GM23248 (cell line): ENCODE results near the gene HMG20B.

Experiments
- EZH2 ChIP-seq: fragments of 200-600 bp; sonication (generic); IDR thresholded peaks from 2 replicates; pipeline ENCODE4 v1.6.1; 2018; ENCODE audit warnings: antibody characterized with exemption, mild to moderate bottlenecking; ENCODE audit not compliant: insufficient read depth, poor library complexity, severe bottlenecking
- EZH2phosphoT487 ChIP-seq: fragments of 200-600 bp; sonication (generic); IDR thresholded peaks from 2 replicates; pipeline ENCODE4 v1.6.1; 2018; ENCODE audit warnings: antibody characterized with exemption, moderate library complexity, mild to moderate bottlenecking, low read depth; ENCODE audit not compliant: insufficient read depth

DNA sequence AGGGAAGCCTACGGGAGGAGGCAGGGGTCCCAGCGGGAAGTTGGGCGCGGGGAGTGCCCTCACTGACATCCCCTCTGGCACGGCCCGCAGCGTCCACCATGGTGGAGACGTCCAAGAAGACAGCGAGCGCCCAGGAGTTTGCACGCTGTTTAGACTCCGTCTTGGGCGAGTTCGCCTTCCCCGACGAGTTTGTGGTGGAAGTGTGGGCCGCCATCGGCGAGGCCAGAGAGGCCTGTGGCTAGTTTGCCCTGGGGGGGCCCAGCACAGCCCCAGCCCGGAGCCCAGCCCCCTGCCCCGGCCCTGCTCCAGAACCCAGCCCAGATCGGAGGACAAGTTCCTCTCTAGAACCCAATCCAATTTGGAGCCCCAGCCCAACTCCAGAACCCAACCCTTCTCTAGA, 17.2 kb downstream of the HMG20B start:
- TF ChIP-seq EZH2: no peak
- no peak for TF ChIP-seq EZH2phosphoT487
